ENCODE measurements around the gene SCP2. TPM values are rescaled to one million over a fixed set of nuclear protein-coding genes. Genes with fewer than 3 reads are reported as not detected.

The SCP2 gene
- total RNA-seq, 1 experiment from 2014 or later = 97.5 TPM

DNA sequence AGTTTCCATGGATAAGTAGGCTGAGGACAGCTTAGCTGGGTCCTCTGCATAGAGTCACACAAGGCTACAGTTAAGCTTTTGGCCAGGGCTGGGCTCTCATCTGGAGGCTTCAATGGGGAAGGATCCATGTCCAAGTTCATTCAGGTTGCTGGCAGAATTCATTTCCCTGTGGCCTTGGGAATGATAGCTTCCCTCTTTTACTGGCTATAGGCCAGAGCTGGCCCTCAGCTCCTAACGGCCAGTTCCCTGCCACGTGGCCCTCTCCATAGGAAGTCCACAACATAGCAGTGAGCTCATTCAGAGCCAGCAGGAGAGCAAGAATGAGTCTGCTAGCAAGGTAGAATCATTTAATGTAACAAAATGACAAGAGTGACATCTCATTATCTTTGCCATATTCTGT lies 119.9 kb downstream of the SCP2 start:
- no peaks in the 10 kb centered on the region for H3K9me3 ChIP-seq (ENCODE audit: low read length)
- ChIA-PET CTCF (no interaction called here), POLR2A (ENCODE audit: unreplicated experiment) (no interaction called here)
- DNase-seq (peak; percentile 33), ATAC-seq (peak; percentile 36; the same call in 1 of the 2 replicates)
- peak overlapping the region; percentile 25 for H3K9ac ChIP-seq (ENCODE audit: low read length)
- TF ChIP-seq EZH2phosphoT487 (IDR thresholded peaks at IDR 0.05; ENCODE audit: borderline replicate concordance, low read length) (no peak), EZH2 (IDR thresholded peaks at IDR 0.05; ENCODE audit: low read length, unreplicated experiment) (no peak)
- TF ChIP-seq, protein P1, sequence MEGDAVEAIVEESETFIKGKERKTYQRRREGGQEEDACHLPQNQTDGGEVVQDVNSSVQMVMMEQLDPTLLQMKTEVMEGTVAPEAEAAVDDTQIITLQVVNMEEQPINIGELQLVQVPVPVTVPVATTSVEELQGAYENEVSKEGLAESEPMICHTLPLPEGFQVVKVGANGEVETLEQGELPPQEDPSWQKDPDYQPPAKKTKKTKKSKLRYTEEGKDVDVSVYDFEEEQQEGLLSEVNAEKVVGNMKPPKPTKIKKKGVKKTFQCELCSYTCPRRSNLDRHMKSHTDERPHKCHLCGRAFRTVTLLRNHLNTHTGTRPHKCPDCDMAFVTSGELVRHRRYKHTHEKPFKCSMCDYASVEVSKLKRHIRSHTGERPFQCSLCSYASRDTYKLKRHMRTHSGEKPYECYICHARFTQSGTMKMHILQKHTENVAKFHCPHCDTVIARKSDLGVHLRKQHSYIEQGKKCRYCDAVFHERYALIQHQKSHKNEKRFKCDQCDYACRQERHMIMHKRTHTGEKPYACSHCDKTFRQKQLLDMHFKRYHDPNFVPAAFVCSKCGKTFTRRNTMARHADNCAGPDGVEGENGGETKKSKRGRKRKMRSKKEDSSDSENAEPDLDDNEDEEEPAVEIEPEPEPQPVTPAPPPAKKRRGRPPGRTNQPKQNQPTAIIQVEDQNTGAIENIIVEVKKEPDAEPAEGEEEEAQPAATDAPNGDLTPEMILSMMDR (conservative IDR thresholded peaks at IDR 0.05; ENCODE audit: low read depth, low read length) = no peak
- no peaks in the 10 kb centered on the region for H3K27me3 ChIP-seq (ENCODE audit: low read length)
- no peak overlapping the region for H2AFZ ChIP-seq (ENCODE audit: low read length)
- H3K27ac ChIP-seq (ENCODE audit: low read length) = peak overlapping the region; percentile 89
- H3K4me3 ChIP-seq (ENCODE audit: low read length) = no peak overlapping the region
- peaks cover 40% of the 10 kb centered on the region for H3K4me1 ChIP-seq (ENCODE audit: insufficient read depth, low read length)
- peaks cover 14% of the 10 kb centered on the region for H3F3A ChIP-seq (ENCODE audit: low read length, unreplicated experiment)
- peak overlapping the region; percentile 57 for H3K4me2 ChIP-seq (ENCODE audit: low read length)
- BruUV-seq (replicated peaks) = no TSS peak
- H3K79me2 ChIP-seq (ENCODE audit: low read length) = no peaks in the 10 kb centered on the region
- H3K9me2 ChIP-seq (replicated peaks; ENCODE audit: low read length) = no peaks in the 10 kb centered on the region
- intact Hi-C loops (cut with micrococcal nuclease) = loop anchor here (5.0 kb wide), 1 partner anchor 130 kb away; no protein-coding TSS in a partner anchor
- no peaks in the 10 kb centered on the region for H4K20me1 ChIP-seq (ENCODE audit: low read length)
- H3K36me3 ChIP-seq (ENCODE audit: low read depth, low read length) = peaks cover 12% of the 10 kb centered on the region; the same call in 1 of the 2 replicates

DNA sequence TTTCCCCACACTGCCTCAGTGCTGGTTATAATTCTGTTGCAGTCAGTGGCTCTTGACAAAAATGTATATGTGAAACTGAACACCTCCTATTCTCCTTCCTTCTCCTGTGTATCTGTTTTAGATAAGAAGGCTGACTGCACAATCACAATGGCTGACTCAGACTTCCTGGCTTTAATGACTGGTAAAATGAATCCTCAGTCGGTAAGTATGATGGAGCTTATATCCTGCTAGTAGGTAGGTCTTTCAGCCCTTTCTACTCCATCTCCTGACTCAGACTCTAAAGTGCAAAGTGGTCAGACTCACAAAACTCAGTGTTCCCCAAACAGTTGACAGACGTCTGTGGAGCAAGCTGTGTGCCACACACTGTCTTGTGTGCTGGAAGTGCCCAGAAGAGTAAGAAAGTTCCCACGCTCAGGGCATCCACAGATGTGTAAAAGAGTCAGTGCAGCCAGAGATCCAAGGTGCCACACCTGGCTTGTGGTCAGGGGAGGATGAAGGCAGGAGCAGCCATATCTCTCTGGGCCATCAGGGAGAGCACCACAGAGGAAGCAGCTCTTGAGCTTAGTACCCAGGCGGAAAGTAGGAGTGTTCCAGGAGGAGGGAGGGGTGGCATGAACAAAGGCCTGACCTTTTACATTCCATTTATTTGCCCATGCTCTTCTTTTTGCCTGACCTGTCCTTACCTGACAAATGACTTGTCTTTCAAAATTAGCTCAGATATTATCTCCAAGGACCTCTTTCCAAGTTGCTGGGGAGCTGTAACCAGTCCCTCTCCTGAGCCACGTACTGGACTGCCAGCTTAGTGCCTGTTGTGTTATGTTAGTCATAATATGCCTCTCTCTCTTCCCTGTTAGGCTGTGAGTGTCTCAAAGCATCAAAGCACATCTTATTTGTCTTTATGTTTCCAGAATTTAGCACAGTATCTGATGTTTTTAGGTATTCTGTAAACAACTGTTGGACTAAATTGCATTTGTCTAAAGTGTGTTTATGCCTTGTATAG lies 121.0 kb downstream of the SCP2 start:
- H3K9me3 ChIP-seq (ENCODE audit: low read length) = no peaks in the 10 kb centered on the region
- intact Hi-C loops (cut with micrococcal nuclease) = loop anchor here (5.0 kb wide), 1 partner anchor 129 kb away; no protein-coding TSS in a partner anchor
- H3K9ac ChIP-seq (ENCODE audit: low read length) = peak overlapping the region; percentile 25
- H2AFZ ChIP-seq (ENCODE audit: low read length) = no peak overlapping the region
- H3K36me3 ChIP-seq (ENCODE audit: low read depth, low read length) = peaks cover 14% of the 10 kb centered on the region; the same call in 1 of the 2 replicates
- no peak overlapping the region for H3K4me3 ChIP-seq (ENCODE audit: low read length)
- ATAC-seq (peak; percentile 83), DNase-seq (peak; percentile 91)
- H3K79me2 ChIP-seq (ENCODE audit: low read length) = no peaks in the 10 kb centered on the region
- no TSS peak for BruUV-seq (replicated peaks)
- peak overlapping the region; percentile 57 for H3K4me2 ChIP-seq (ENCODE audit: low read length)
- POLR2A ChIA-PET (ENCODE audit: unreplicated experiment) = no interaction called here
- H3K9me2 ChIP-seq (replicated peaks; ENCODE audit: low read length) = no peaks in the 10 kb centered on the region
- peaks cover 14% of the 10 kb centered on the region for H3F3A ChIP-seq (ENCODE audit: low read length, unreplicated experiment)
- CTCF ChIA-PET = interaction anchor here (0.6 kb wide), 1 partner anchor 24 kb away, joined by 6 read pairs; no protein-coding TSS in a partner anchor
- H3K27me3 ChIP-seq (ENCODE audit: low read length) = no peaks in the 10 kb centered on the region
- peaks cover 40% of the 10 kb centered on the region for H3K4me1 ChIP-seq (ENCODE audit: insufficient read depth, low read length)
- H4K20me1 ChIP-seq (ENCODE audit: low read length) = no peaks in the 10 kb centered on the region
- TF ChIP-seq, protein P1 (conservative IDR thresholded peaks at IDR 0.05; ENCODE audit: low read depth, low read length) = no peak
- TF ChIP-seq EZH2phosphoT487 (IDR thresholded peaks at IDR 0.05; ENCODE audit: borderline replicate concordance, low read length) (no peak), EZH2 (IDR thresholded peaks at IDR 0.05; ENCODE audit: low read length, unreplicated experiment) (no peak)
- peak overlapping the region; percentile 89 for H3K27ac ChIP-seq (ENCODE audit: low read length)

Data from PC-3 (cell line).